Neutrophil (primary cell): ENCODE results near the gene EPHA5.

Source experiments
- H3K27ac ChIP-seq: fragments of 200-600 bp; sonication (generic); 2 replicates; pipeline ENCODE4 v1.5.1; 2016; ENCODE audit warnings: mild to moderate bottlenecking, moderate library complexity
- H3K27me3 ChIP-seq: fragments of 200-600 bp; sonication (generic); 2 replicates; pipeline ENCODE4 v1.6.0; 2016; ENCODE audit warnings: mild to moderate bottlenecking
- H3K36me3 ChIP-seq: fragments of 200-600 bp; sonication (generic); 2 replicates; pipeline ENCODE4 v1.5.1; 2017
- H3K4me1 ChIP-seq, 2 experiments: fragments of 200-600 bp in 1 of 2; sonication (generic) in 1 of 2; 1 replicate in 1 of 2; 2 replicates in 1 of 2; pipeline versions ENCODE4 v1.5.1 to v1.6.1; 2013 to 2016; ENCODE audit warnings: low read depth in 1 of 2, low read length in 1 of 2, mild to moderate bottlenecking in 1 of 2, moderate library complexity in 1 of 2; ENCODE audit not compliant: control insufficient read depth in 1 of 2, insufficient read depth in 1 of 2
- H3K4me3 ChIP-seq, 2 experiments: fragments of 200-600 bp in 1 of 2; sonication (generic) in 1 of 2; 1 replicate in 1 of 2; 2 replicates in 1 of 2; pipeline ENCODE4 v1.5.1; 2013 to 2016; ENCODE audit warnings: low read depth in 1 of 2, low read length in 1 of 2, mild to moderate bottlenecking in 1 of 2, moderate library complexity in 1 of 2
- H3K9me3 ChIP-seq: fragments of 200-600 bp; sonication (generic); 2 replicates; pipeline ENCODE4 v1.5.1; 2016
- CTCF ChIP-seq: fragments of 200-600 bp; sonication (generic); IDR thresholded peaks from 2 replicates; pipeline ENCODE4 v1.5.1; 2016; ENCODE audit warnings: antibody characterized with exemption

EPHA5 gene

GRCh38 chr4:65623506-65623905 lies 46.8 kb downstream of the EPHA5 start:
- H3K36me3 ChIP-seq = no peaks in the 10 kb centered on the region
- H3K27ac ChIP-seq = no peak overlapping the region
- no peaks in the 10 kb centered on the region for H3K27me3 ChIP-seq
- H3K4me1 ChIP-seq = no peaks in the 10 kb centered on the region
- H3K4me3 ChIP-seq = no peak overlapping the region
- H3K9me3 ChIP-seq = no peaks in the 10 kb centered on the region
- no peak for TF ChIP-seq CTCF

DNA sequence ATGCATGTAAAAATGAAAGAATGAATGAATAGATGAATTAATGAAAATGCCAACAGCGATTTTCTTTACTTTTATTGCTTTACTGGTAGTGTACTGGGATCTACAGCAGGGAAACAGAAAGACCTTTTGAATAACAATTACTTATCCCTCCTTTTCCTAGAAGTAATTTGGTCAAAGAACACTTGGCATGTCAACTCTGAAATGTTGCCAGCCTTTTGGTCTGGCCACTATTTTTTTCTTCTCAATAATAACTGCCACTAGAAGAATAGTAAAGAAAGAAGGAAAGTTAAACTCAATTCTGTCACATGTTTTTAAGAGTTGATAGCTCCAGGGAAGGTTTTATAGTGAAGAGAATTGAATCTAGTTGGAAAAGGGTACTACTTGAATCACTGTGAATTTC lies 52.9 kb downstream of the EPHA5 start:
- no peak overlapping the region for H3K4me3 ChIP-seq

DNA sequence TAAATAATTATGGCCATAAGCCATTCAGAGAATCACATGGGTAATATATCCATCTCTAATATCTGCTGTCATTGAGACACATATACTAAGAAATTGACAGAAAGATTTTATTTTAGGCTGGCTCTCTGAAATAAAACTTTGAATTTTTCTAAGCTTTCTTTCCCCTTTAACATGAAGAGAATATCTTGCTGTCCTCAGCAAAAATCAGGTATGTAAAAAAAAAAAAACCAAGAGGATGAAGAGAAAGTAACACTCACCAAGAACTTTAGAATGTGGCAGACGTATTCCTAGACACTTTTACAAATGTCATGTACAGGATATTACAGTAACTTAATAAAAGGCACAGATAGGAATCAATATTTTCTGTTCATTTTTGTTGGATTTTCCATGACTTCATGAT lies 65.8 kb downstream of the EPHA5 start:
- Histone ChIP-seq H3K27ac (no peak overlapping the region), H3K4me3 (no peak overlapping the region), H3K27me3 (no peaks in the 10 kb centered on the region), H3K4me1 (no peaks in the 10 kb centered on the region), H3K9me3 (no peaks in the 10 kb centered on the region), H3K36me3 (no peaks in the 10 kb centered on the region)
- TF ChIP-seq CTCF = no peak

More for the DNA sequence above, 52.9 kb downstream of the EPHA5 start:
- Histone ChIP-seq H3K9me3 (no peaks in the 10 kb centered on the region), H3K36me3 (no peaks in the 10 kb centered on the region), H3K27me3 (no peaks in the 10 kb centered on the region), H3K27ac (no peak overlapping the region), H3K4me1 (no peaks in the 10 kb centered on the region)
- no peak for TF ChIP-seq CTCF

- no peaks in the 10 kb centered on the region for H3K9me3 ChIP-seq
- H3K36me3 ChIP-seq = no peaks in the 10 kb centered on the region
- no peak overlapping the region for H3K4me3 ChIP-seq
- TF ChIP-seq CTCF = no peak
- H3K27me3 ChIP-seq = no peaks in the 10 kb centered on the region
- no peak overlapping the region for H3K27ac ChIP-seq
- H3K4me1 ChIP-seq = no peaks in the 10 kb centered on the region
Measured at GRCh38 chr4:65600656-65601055, 69.6 kb downstream of the EPHA5 start.

DNA sequence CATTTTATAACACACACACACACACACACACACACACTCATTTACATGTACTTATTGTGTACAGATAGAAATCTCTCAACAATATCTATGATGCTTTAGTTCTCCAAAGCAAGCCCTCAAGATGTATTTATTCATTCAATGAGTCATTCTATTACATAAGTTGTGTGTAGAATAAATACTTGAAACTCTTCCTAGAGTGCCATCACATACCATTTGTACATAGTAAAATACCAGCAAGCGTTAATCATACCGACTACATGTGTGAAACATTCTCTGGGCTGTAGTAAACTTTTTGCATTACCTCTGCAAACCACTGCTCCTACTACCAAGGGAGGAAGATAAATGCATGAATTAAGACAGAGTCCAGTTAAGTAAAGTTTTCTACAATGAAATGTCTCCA lies 70.9 kb downstream of the EPHA5 start:
- H3K4me1 ChIP-seq = no peaks in the 10 kb centered on the region
- TF ChIP-seq CTCF = no peak
- no peak overlapping the region for H3K27ac ChIP-seq
- no peaks in the 10 kb centered on the region for H3K9me3 ChIP-seq
- no peaks in the 10 kb centered on the region for H3K36me3 ChIP-seq
- no peaks in the 10 kb centered on the region for H3K27me3 ChIP-seq
- no peak overlapping the region for H3K4me3 ChIP-seq

DNA sequence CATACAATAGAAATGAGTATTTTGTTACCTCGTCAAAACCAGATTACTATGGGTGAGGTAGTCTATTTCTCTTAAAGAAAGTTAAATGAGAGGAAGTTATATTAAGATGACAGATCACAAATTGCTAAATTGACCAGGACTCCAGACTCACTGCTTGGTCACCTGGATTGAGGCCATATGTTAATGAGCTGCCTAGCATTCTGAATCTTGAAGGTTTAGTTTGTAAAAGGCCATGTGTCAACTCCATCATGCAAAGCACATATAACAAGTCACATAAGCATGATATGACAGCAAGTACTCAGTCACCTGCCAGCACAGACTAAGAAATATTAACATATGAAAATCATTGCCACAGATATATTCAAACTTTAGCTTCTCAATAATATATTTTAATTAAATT lies 72.6 kb downstream of the EPHA5 start:
- H3K4me1 ChIP-seq = no peaks in the 10 kb centered on the region
- H3K36me3 ChIP-seq = no peaks in the 10 kb centered on the region
- H3K27me3 ChIP-seq = no peaks in the 10 kb centered on the region
- no peak for TF ChIP-seq CTCF
- H3K9me3 ChIP-seq = no peaks in the 10 kb centered on the region
- H3K4me3 ChIP-seq = no peak overlapping the region
- H3K27ac ChIP-seq = no peak overlapping the region
